IMR-90 (cell line): ENCODE data around the gene ACHE. TPM values are rescaled to one million over a fixed set of nuclear protein-coding genes. Genes with fewer than 3 reads are reported as not detected.

Source experiments
- ATAC-seq: fragments of 200-7000 bp; cut with Tn5 transposase; 2 replicates; pipeline ENCODE4 v1.9.1; 2020; ENCODE audit warnings: low read depth, mild to moderate bottlenecking, moderate library complexity
- BruUV-seq: library from RNA; stranded (reverse); fragments of 400-500 nt; replicated peaks from 2 replicates; lab custom pipeline; 2021; lab: Mats Ljungman, UMichigan
- CTCF ChIA-PET: fragments of 300-600 bp; formaldehyde crosslinking; extraction: SDS; loops from one replicate; lab custom pipeline; 2021; ENCODE audit warnings: antibody characterized with exemption; lab: Yijun Ruan, JAX
- POLR2A ChIA-PET: fragments of 300-600 bp; sonication (Branson Sonifier 250); formaldehyde crosslinking; loops from one replicate; lab custom pipeline; 2022; ENCODE audit warnings: antibody characterized with exemption; ENCODE audit not compliant: unreplicated experiment; lab: Charles Lee
- DNase-seq: peaks from one replicate; pipeline ENCODE4 v3.0.0; 2013
- H2AFZ ChIP-seq: replicated peaks from 2 replicates; pipeline ENCODE3; 2013; ENCODE audit warnings: low read length, mild to moderate bottlenecking; ENCODE audit not compliant: poor library complexity
- H2AK5ac ChIP-seq: 2 replicates; pipeline ENCODE4 v1.6.1; 2013; ENCODE audit warnings: low read depth, low read length, inconsistent platforms
- H2AK9ac ChIP-seq: replicated peaks from 2 replicates; pipeline ENCODE3; 2013; ENCODE audit warnings: mild to moderate bottlenecking, low read depth, low read length, moderate library complexity; ENCODE audit not compliant: poor library complexity
- H2BK120ac ChIP-seq: 2 replicates; pipeline ENCODE4 v1.6.1; 2013; ENCODE audit warnings: low read depth, low read length, inconsistent platforms
- H2BK15ac ChIP-seq: 3 replicates; pipeline ENCODE4 v1.6.1; 2013; ENCODE audit warnings: low read depth, low read length, inconsistent platforms
- H2BK20ac ChIP-seq: 2 replicates; pipeline ENCODE4 v1.6.1; 2013; ENCODE audit warnings: low read depth, mild to moderate bottlenecking, inconsistent platforms, low read length, moderate library complexity
- H2BK5ac ChIP-seq: 2 replicates; pipeline ENCODE4 v1.6.1; 2013; ENCODE audit warnings: mild to moderate bottlenecking, low read depth, low read length, inconsistent platforms; ENCODE audit not compliant: poor library complexity, severe bottlenecking
- H3K14ac ChIP-seq: replicated peaks from 2 replicates; pipeline ENCODE4 v1.6.1; 2013; ENCODE audit warnings: low read depth, low read length, inconsistent platforms
- H3K18ac ChIP-seq: 2 replicates; pipeline ENCODE4 v1.6.1; 2013; ENCODE audit warnings: low read depth, low read length, control low read depth
- H3K23ac ChIP-seq: 2 replicates; pipeline ENCODE4 v1.6.1; 2013; ENCODE audit warnings: low read depth, low read length, inconsistent platforms
- H3K27ac ChIP-seq: 2 replicates; pipeline ENCODE4 v1.5.1; 2013; ENCODE audit warnings: mild to moderate bottlenecking, control low read depth, low read length; ENCODE audit not compliant: insufficient read depth
- H3K27me3 ChIP-seq: 2 replicates; pipeline ENCODE4 v1.6.1; 2013; ENCODE audit warnings: low read length; ENCODE audit not compliant: control insufficient read depth, insufficient read depth
- H3K36me3 ChIP-seq: 2 replicates; pipeline ENCODE4 v1.6.1; 2013; ENCODE audit warnings: low read length, mixed read lengths; ENCODE audit not compliant: control insufficient read depth, insufficient read depth
- H3K4ac ChIP-seq: 2 replicates; pipeline ENCODE4 v1.6.1; 2013; ENCODE audit warnings: low read depth, low read length, inconsistent platforms
- H3K4me1 ChIP-seq: 2 replicates; pipeline ENCODE4 v1.6.1; 2013; ENCODE audit warnings: low read length, mixed read lengths; ENCODE audit not compliant: control insufficient read depth, insufficient read depth
- H3K4me2 ChIP-seq: 2 replicates; pipeline ENCODE4 v1.6.1; 2013; ENCODE audit warnings: low read depth, mild to moderate bottlenecking, control low read depth, low read length, moderate library complexity
- H3K4me3 ChIP-seq: 2 replicates; pipeline ENCODE4 v1.5.1; 2013; ENCODE audit warnings: low read depth, mild to moderate bottlenecking, control low read depth, low read length, moderate library complexity; ENCODE audit not compliant: insufficient read depth
- H3K56ac ChIP-seq: 2 replicates; pipeline ENCODE4 v1.6.1; 2013; ENCODE audit warnings: low read length, inconsistent platforms; ENCODE audit not compliant: insufficient read depth; ENCODE audit errors: extremely low read depth
- H3K79me1 ChIP-seq, 2 experiments: 2 replicates each; pipeline ENCODE4 v1.6.1; 2013; ENCODE audit warnings: low read length in 2 of 2, inconsistent platforms in 1 of 2, low read depth in 1 of 2
- H3K9ac ChIP-seq: 2 replicates; pipeline ENCODE4 v1.6.1; 2013; ENCODE audit warnings: low read depth, low read length, control low read depth
- H3K9me1 ChIP-seq: 2 replicates; pipeline ENCODE4 v1.6.1; 2013; ENCODE audit warnings: low read length, inconsistent platforms; ENCODE audit not compliant: insufficient read depth
- H3K9me3 ChIP-seq: 2 replicates; pipeline ENCODE4 v1.6.1; 2013; ENCODE audit warnings: low read length; ENCODE audit not compliant: control insufficient read depth, insufficient read depth
- H4K20me1 ChIP-seq: 2 replicates; pipeline ENCODE4 v1.6.1; 2013; ENCODE audit warnings: low read length, inconsistent platforms; ENCODE audit not compliant: insufficient read depth
- H4K5ac ChIP-seq: 2 replicates; pipeline ENCODE4 v1.6.1; 2013; ENCODE audit warnings: mild to moderate bottlenecking, low read depth, low read length, control low read depth
- H4K8ac ChIP-seq, 2 experiments: 2 replicates each; pipeline ENCODE4 v1.6.1; 2013; ENCODE audit warnings: low read depth in 2 of 2, low read length in 2 of 2, control low read depth in 1 of 2, inconsistent platforms in 1 of 2
- H4K91ac ChIP-seq: 2 replicates; pipeline ENCODE4 v1.6.1; 2013; ENCODE audit warnings: low read depth, low read length, inconsistent platforms; ENCODE audit not compliant: insufficient read depth
- CTCF ChIP-seq: conservative IDR thresholded peaks from 2 replicates; pipeline ENCODE4 v1.5.1; 2012; ENCODE audit warnings: mild to moderate bottlenecking, low read depth, low read length, improper control_type of control experiment
- NFE2L2 ChIP-seq: fragments of 150-350 bp; IDR thresholded peaks from 2 replicates; pipeline ENCODE4 v1.6.1; 2016; ENCODE audit warnings: low read depth, mild to moderate bottlenecking, low read length
- RAD21 ChIP-seq: IDR thresholded peaks from 2 replicates; pipeline ENCODE4 v1.6.1; 2012; ENCODE audit warnings: low read length, improper control_type of control experiment
- RCOR1 ChIP-seq: IDR thresholded peaks from 2 replicates; pipeline ENCODE4 v1.6.1; 2012; ENCODE audit warnings: mild to moderate bottlenecking, low read length, improper control_type of control experiment; ENCODE audit not compliant: insufficient replicate concordance
- SMC3 ChIP-seq: fragments of 150-350 bp; IDR thresholded peaks from 2 replicates; pipeline ENCODE4 v1.6.1; 2016; ENCODE audit warnings: low read depth, mild to moderate bottlenecking, antibody characterized with exemption, low read length, moderate library complexity
- USF2 ChIP-seq: fragments of 150-350 bp; IDR thresholded peaks from 2 replicates; pipeline ENCODE4 v1.6.1; 2017; ENCODE audit warnings: mild to moderate bottlenecking, antibody characterized with exemption, low read length, low read depth
- WGBS, 2 experiments: methylation state at CpG; one replicate each; pipeline versions ENCODE4 v1.1.5 to v1.1.7; 2013; ENCODE audit warnings: missing lambda C conversion rate in 2 of 2; ENCODE audit not compliant: insufficient read length in 1 of 2; ENCODE audit errors: extremely low coverage in 2 of 2; 5-methylcytosine and 5-hydroxymethylcytosine counted together
- dilution Hi-C: fragments of 300-500 bp; cut with HindIII; formaldehyde crosslinking; loops from one replicate; pipeline ENCODE4 v1.14.3; 2018; ENCODE audit warnings: low sequenced_read_pairs; ENCODE audit not compliant: unreplicated experiment
- in situ Hi-C: fragments of 300-500 bp; cut with MboI; formaldehyde crosslinking; loops from 3 replicates; pipeline ENCODE4 v1.14.3; 2019; ENCODE audit warnings: low sequenced_read_pairs, inconsistent platforms, mixed read lengths
- intact Hi-C: fragments of 100-400 bp; cut with micrococcal nuclease; formaldehyde crosslinking; loops from 2 replicates; pipeline ENCODE4 v1.10.0; 2022
- microRNA-seq, 2 experiments: library from miRNA; stranded (forward) in 1 of 2; unstranded in 1 of 2; fragments of 10-50 nt in 1 of 2; fragments of <30 nt in 1 of 2; gene quantifications in 1 of 2; microRNA quantifications in 1 of 2; one replicate each; pipeline versions ENCODE3 to v1.1.0; 2013 to 2020; ENCODE audit not compliant: insufficient read depth in 1 of 2, insufficient read length in 1 of 2, unreplicated experiment in 1 of 2
- polyA plus RNA-seq, 3 experiments: library from polyadenylated mRNA; depleted of rRNA; stranded (reverse); fragments of >200 nt; gene quantifications; 2 replicates each; pipeline ENCODE4 v1.2.3, GENCODE V29; 2012; ENCODE audit warnings: low replicate concordance in 1 of 3
- small RNA-seq, 5 experiments: library from RNA; depleted of rRNA; stranded (forward); fragments of <200 nt; gene quantifications; one replicate each; pipeline ENCODE3, GENCODE V24; 2012
- total RNA-seq: library from RNA; depleted of rRNA; stranded (reverse); fragments of >200 nt; gene quantifications from 2 replicates; pipeline ENCODE4 v1.2.3, GENCODE V29; 2012; rRNA removed

ACHE gene
- total and polyA plus RNA-seq, 2 of the 4 experiments (the other 2 are of a cell fraction), result 0.41 TPM; not detected in 1

DNA sequence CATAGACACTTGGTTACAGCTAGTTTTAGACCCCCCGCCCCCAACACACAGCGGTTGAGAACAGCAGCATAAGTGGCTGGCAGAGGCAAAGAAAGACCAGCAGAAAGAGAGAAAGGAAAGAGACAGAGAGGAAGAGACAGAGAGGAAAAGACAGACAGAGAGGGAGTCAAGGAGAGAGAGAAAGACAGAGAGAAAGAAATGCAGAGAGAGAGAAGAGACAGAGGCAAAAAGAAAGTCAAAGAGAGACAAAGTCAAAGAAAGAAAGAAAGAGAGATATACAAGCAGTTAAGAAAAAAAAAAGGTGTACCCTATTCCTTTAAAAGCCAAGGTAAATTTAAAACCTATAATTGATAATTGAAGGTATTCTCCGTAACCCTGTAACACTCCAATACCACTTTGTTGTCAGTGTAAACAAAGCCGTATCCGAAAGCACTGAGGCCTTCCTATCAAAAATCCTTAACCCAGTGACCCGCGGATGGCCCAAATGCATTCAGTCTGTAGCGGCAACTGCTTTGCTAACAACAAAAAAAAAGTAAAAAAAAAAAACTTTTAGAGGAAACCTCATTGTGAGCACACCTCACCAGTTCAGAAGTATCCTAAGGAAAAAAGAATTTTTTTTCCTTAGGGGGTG, 55.1 kb downstream of the ACHE start:
- no peak overlapping the region for H3K14ac ChIP-seq
- intact Hi-C loops, result no loop called here
- H2BK20ac ChIP-seq, result no peak overlapping the region
- no peak overlapping the region for H3K23ac ChIP-seq
- no CpG with 5 or more reads among the region's 8 CpGs for WGBS, 2 experiments
- no peak overlapping the region for H3K4ac ChIP-seq
- no TSS peak for BruUV-seq
- dilution Hi-C loops, result no loop called here
- H3K9me3 ChIP-seq, result no peaks in the 10 kb centered on the region
- H3K18ac ChIP-seq, result no peak overlapping the region
- no peaks in the 10 kb centered on the region for H4K20me1 ChIP-seq
- H3K4me1 ChIP-seq, result no peaks in the 10 kb centered on the region
- H2AFZ ChIP-seq, result no peak overlapping the region
- no peak overlapping the region for H2BK15ac ChIP-seq
- H3K4me3 ChIP-seq, result no peak overlapping the region
- DNase-seq, result no peak
- ChIA-PET CTCF (interaction anchor here (1.3 kb wide), 1 partner anchor 135 kb away, joined by 3 read pairs; the partner anchor contains the start of gene POP7), POLR2A (no interaction called here)
- H3K36me3 ChIP-seq, result no peaks in the 10 kb centered on the region
- no peak for TF ChIP-seq USF2
- TF ChIP-seq NFE2L2, result no peak
- no peak for TF ChIP-seq SMC3
- no peak for TF ChIP-seq RAD21
- TF ChIP-seq RCOR1, result no peak
- TF ChIP-seq CTCF, result no peak
- H3K56ac ChIP-seq, result no peak overlapping the region
- no peak overlapping the region for H2BK5ac ChIP-seq
- H3K27ac ChIP-seq, result no peak overlapping the region
- H2BK120ac ChIP-seq, result no peak overlapping the region
- no peak overlapping the region for H3K9ac ChIP-seq
- no peak overlapping the region for H2AK5ac ChIP-seq
- no peak for ATAC-seq
- no peak overlapping the region for H4K8ac ChIP-seq
- H2AK9ac ChIP-seq, result no peak overlapping the region
- H4K91ac ChIP-seq, result no peak overlapping the region
- no peaks in the 10 kb centered on the region; the same call in 1 of the 2 replicates for H3K9me1 ChIP-seq
- H3K4me2 ChIP-seq, result no peak overlapping the region
- no peaks in the 10 kb centered on the region for H3K27me3 ChIP-seq
- H4K5ac ChIP-seq, result no peak overlapping the region; the same call in 1 of the 2 replicates
- no peaks in the 10 kb centered on the region; a peak in 1 of 4 replicates for H3K79me1 ChIP-seq
- in situ Hi-C loops, result no loop called here

Small RNA genes lying within 50 kb of the gene (microRNA-seq; reads per million reads assigned to microRNA genes)
- gene MIR6875 (ENCODE audit: unreplicated experiment), result not detected
- not detected for gene RN7SL549P (ENCODE audit: insufficient read depth, insufficient read length)
- not detected for gene RPS29P15 (ENCODE audit: insufficient read depth, insufficient read length)

Small RNA genes lying within 50 kb of the gene (small RNA-seq; reads per million reads assigned to genes)
- gene RN7SL549P (0 reads per million in 5 experiments), gene RPS29P15 (0 reads per million in 5 experiments)

Other genes starting within 250 kb of the ACHE start
- gene ACTL6B, start 239.4 kb downstream of the ACHE start, total RNA-seq, result not detected in 2 replicates
- gene ACTL6B, start 239.4 kb downstream of the ACHE start, polyA plus RNA-seq (2012; rRNA removed), result not detected in 2 replicates
- gene GNB2, start 222.1 kb downstream of the ACHE start, total RNA-seq, result 62.0 and 67.5 TPM in 2 replicates
- gene GNB2, start 222.1 kb downstream of the ACHE start, polyA plus RNA-seq (2012; rRNA removed), result 245 and 279 TPM in 2 replicates
- gene GIGYF1, start 201.6 kb downstream of the ACHE start, total RNA-seq, result 3.0 and 3.3 TPM in 2 replicates
- gene GIGYF1, start 201.6 kb downstream of the ACHE start, polyA plus RNA-seq (2012; rRNA removed), result 10.7 and 11.6 TPM in 2 replicates
- gene POP7, start 189.8 kb downstream of the ACHE start, total RNA-seq, result 14.9 and 16.9 TPM in 2 replicates
- gene POP7, start 189.8 kb downstream of the ACHE start, polyA plus RNA-seq (2012; rRNA removed), result 38.0 and 50.5 TPM in 2 replicates
- not detected in 2 replicates for gene EPO, start 175.4 kb downstream of the ACHE start, total RNA-seq
- not detected in 2 replicates for gene EPO, start 175.4 kb downstream of the ACHE start, polyA plus RNA-seq (2012; rRNA removed)
- gene ZAN, start 162.3 kb downstream of the ACHE start, total RNA-seq, result not detected in 2 replicates
- not detected in 2 replicates for gene ZAN, start 162.3 kb downstream of the ACHE start, polyA plus RNA-seq (2012; rRNA removed)
- gene EPHB4, start 68.4 kb downstream of the ACHE start, total RNA-seq, result 35.0 and 36.4 TPM in 2 replicates
- 34.5 and 35.0 TPM in 2 replicates for gene EPHB4, start 68.4 kb downstream of the ACHE start, polyA plus RNA-seq (2012; rRNA removed)
- 3.3 and 4.5 TPM in 2 replicates for gene SLC12A9, start 43.2 kb downstream of the ACHE start, total RNA-seq
- 16.2 and 17.7 TPM in 2 replicates for gene SLC12A9, start 43.2 kb downstream of the ACHE start, polyA plus RNA-seq (2012; rRNA removed)
- 36.4 and 39.2 TPM in 2 replicates for gene TRIP6, start 28.5 kb downstream of the ACHE start, total RNA-seq
- 72.3 and 89.0 TPM in 2 replicates for gene TRIP6, start 28.5 kb downstream of the ACHE start, polyA plus RNA-seq (2012; rRNA removed)
- gene SRRT, start 20.8 kb downstream of the ACHE start, total RNA-seq, result 41.4 and 45.3 TPM in 2 replicates
- gene SRRT, start 20.8 kb downstream of the ACHE start, polyA plus RNA-seq (2012; rRNA removed), result 89.5 and 93.5 TPM in 2 replicates
- 0.28 and 0.36 TPM in 2 replicates for gene UFSP1, start 6.2 kb downstream of the ACHE start, total RNA-seq
- gene UFSP1, start 6.2 kb downstream of the ACHE start, polyA plus RNA-seq (2012; rRNA removed), result 1.0 TPM in 2 replicates
- not detected in 2 replicates for gene MUC3A, start 53.6 kb upstream of the ACHE start, total RNA-seq
- gene MUC3A, start 53.6 kb upstream of the ACHE start, polyA plus RNA-seq (2012; rRNA removed), result 0.05 TPM in 1 of 2 replicates, not detected in the other
- gene MUC12, start 73.7 kb upstream of the ACHE start, total RNA-seq, result not detected in 2 replicates
- 4.0 and 4.1 TPM in 2 replicates for gene MUC12, start 73.7 kb upstream of the ACHE start, polyA plus RNA-seq (2012; rRNA removed)
- not detected in 2 replicates for gene MUC17, start 124.2 kb upstream of the ACHE start, total RNA-seq
- under 0.01 TPM in 1 of 2 replicates, not detected in the other for gene MUC17, start 124.2 kb upstream of the ACHE start, polyA plus RNA-seq (2012; rRNA removed)
- 3.9 and 4.4 TPM in 2 replicates for gene TRIM56, start 189.6 kb upstream of the ACHE start, total RNA-seq
- gene TRIM56, start 189.6 kb upstream of the ACHE start, polyA plus RNA-seq (2012; rRNA removed), result 4.7 and 5.9 TPM in 2 replicates
- gene SERPINE1, start 231.2 kb upstream of the ACHE start, total RNA-seq, result 1,441 and 1,485 TPM in 2 replicates
- 2,783 and 2,870 TPM in 2 replicates for gene SERPINE1, start 231.2 kb upstream of the ACHE start, polyA plus RNA-seq (2012; rRNA removed)